Measurements from ENCODE around the gene NEK7.

DNA sequence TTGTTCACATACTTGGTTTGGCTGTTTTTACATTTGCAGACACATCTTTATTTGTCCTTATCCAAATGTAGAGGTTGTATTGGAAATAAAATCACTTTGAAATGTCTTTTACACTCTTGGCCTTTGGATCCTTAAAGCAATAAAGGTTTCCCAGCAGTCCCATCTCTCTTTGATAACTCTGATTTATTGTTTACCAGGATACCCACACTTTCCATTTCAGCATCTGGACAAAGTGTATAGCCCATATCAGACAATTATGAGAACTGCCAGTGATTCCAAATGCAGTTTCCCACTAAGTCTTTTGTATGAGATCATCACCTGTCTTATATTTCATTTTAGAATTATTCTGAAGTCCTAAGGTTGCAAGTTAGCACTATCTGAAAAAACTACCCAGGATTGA, 114.7 kb downstream of the NEK7 start:
- TF ChIP-seq EP300 (IDR thresholded peaks at IDR 0.05) (no peak), CTCF (IDR thresholded peaks at IDR 0.05) (no peak), POLR2A (IDR thresholded peaks at IDR 0.05) (no peak), POLR2AphosphoS5 (IDR thresholded peaks at IDR 0.05) (no peak)

Measured in upper lobe of left lung (tissue), 4 donors.